ENCODE data around the gene CEACAM1.
"Not testable (repeated sequence)": the region's sequence is repeated elsewhere in the genome, so short reads cannot be mapped to it uniquely, and the experiment has no call there.

CEACAM1 gene

GRCh38 chr19:42547929-42548328, 19.6 kb upstream of the CEACAM1 start:
- DNase-seq: no peak

GRCh38 chr19:42546831-42547500, 18.7 kb upstream of the CEACAM1 start:
- no peak for DNase-seq

- DNase-seq: no peak
Observed at GRCh38 chr19:42544146-42544545, 15.9 kb upstream of the CEACAM1 start.

DNA sequence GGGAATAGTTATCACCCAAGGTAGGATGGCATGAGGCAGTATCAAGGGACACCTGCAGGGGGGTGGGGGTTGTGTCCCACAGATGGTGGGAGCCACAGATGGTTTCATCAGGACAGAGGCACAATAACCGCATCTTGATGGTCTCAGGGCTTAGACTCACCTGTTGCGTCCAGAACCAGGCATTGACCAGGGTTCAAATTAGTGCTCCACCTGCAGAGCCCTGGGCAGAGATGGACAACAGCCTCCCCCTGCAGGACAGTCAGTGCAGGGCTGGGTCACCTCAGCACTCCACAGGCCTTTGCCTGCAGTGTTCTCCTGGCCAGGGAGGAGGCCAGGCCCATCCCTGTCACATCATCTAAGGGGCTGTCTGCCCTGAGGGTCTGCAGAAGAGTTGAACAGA, 14.5 kb upstream of the CEACAM1 start:
- no peak for DNase-seq

GRCh38 chr19:42540071-42540553, 11.8 kb upstream of the CEACAM1 start:
- peak; percentile 18 for DNase-seq

- DNase-seq: no peak
Observed at GRCh38 chr19:42538841-42539709, 10.8 kb upstream of the CEACAM1 start.

GRCh38 chr19:42535276-42535675, 7.0 kb upstream of the CEACAM1 start:
- DNase-seq: not testable (repeated sequence)

GRCh38 chr19:42534391-42534790, 6.1 kb upstream of the CEACAM1 start:
- no peak for DNase-seq

DNA sequence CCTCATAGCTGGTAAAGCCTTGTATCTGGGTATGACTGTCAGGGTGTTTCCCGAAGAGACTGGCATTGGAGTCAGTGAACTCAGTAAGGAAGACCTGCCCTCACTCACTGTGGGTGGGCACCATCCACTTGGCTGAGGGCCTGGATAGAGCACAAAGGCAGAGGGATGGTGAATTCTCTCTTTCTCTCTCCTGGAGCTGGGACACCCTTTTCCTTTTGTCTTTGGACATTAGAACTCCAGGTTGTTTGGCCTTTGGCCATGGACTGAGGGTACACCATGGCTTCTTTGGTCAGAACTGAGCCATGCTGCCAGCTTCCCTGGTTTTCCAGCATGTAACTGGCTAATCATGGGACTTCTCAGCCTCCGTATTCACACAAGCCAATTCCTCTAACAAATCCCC, 4.6 kb upstream of the CEACAM1 start:
- DNase-seq: no peak

DNA sequence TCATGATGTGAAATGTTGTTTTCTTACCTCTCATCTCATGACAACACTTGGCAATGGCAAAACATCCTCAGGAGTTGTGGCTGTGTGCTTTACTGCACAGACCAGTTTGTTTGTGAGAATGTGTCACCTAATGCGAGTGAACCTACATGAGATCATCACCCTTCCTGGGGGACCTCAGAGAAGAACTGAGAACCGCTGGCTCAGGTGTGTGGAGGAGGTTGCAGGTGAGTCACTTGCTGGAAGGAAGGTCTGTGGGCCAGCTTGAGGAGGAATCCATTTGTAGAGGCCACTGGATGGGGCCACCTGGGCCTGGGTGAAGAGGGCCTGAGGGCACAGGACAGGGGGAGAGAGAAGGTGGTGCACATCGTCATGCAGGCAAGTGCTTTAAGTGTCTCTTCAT, 3.0 kb upstream of the CEACAM1 start:
- DNase-seq: no peak

DNA sequence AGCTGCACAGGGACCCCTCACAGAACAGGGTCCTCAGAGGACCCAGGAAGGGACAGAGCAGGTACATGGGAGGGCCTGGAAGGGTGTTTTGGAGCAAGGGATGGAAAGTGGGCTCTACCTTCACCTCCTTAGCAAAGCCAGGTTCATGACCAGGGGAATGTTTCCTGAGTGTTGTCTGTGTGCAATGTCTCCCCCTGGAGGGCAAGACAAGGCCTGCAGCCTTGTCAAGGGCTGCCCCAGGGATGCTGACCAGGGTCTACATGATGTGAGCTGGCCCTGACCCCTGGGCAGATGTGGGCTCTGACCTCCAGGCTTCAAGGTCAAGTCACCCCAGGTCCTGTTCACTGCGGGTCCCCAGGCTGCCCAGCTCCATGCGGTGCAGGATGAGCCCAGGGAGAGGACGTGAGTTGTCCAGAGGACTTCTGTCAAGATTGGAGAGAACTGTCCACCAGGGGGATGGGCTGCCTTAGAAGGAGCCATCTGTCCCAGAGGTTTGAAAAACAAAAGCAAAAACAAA, 1.0 kb upstream of the CEACAM1 start:
- DNase-seq: peak; percentile 2

- DNase-seq: no peak
Observed at GRCh38 chr19:42524943-42525342, 3.3 kb downstream of the CEACAM1 start.

DNA sequence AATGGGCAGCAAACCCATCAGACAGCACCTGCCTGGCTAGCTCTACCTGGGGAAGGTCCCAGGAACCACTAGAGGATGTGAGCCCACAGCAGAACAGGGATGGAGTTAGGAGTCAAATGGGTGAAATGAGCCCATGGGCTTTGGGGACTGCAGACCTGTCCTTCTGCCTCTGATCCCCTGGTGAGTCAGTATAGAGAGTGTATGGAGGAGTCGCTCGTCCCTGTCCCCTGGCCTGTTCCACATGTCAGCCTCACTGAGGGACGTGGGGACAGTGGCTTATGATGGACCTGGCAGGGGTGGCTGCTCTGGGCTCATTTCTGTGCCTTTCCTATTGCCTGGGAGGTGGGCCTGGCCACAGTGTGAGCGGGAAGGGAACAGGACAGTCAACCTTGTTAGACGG, 4.0 kb downstream of the CEACAM1 start:
- no peak for DNase-seq

DNA sequence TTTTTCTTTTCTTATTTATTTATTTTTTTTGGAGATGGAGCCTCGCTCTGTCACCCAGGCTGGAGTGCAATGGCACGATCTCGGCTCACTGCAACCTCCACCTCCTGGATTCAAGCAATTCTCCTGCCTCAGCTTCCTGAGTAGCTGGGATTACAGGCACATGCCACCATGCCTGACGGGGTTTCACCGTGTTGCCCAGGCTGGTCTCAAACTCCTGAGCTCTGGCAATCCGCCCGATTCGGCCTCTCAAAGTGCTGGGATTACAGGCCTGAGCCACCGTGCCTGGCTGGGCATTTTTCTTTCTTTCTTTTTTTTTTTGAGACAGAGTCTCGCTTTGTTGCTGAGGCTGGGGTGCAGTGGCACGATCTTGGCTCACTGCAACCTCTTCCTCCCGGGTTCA, 6.0 kb downstream of the CEACAM1 start:
- DNase-seq: not testable (repeated sequence)

DNA sequence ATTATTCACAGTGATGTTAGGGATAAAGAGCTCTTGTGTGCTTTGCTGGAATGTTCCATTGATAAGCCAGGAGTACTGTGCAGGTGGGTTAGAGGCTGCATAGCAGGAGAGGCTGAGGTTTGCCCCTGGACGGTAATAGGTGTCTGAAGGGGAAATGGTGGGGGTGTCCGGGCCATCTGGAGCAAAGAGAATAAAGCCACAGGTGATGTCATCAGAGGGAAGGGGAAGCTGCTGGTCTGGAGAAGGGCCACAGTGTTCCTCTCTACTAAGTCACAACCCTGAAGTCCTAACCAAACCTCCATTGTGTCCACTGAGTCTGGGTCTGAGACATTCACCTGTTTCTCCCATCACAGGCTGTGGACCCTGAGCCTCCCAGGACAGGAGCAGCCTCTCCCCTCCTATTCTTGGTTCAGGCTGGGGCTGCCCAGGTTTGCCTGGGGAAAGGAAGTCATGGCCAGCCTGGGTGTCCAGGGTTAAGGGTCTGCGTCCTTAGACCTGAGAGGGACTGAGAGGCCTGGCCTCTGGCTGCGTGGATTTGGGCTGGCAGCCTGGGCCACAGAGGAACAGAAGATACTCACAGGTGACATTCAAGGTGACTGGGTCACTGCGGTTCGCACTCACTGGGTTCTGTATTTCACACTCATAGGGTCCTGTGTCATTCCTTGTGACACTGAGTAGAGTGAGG, 6.8 kb downstream of the CEACAM1 start:
- no peak for DNase-seq

- no peak for DNase-seq
Observed at GRCh38 chr19:42519108-42519507, 9.2 kb downstream of the CEACAM1 start.

DNA sequence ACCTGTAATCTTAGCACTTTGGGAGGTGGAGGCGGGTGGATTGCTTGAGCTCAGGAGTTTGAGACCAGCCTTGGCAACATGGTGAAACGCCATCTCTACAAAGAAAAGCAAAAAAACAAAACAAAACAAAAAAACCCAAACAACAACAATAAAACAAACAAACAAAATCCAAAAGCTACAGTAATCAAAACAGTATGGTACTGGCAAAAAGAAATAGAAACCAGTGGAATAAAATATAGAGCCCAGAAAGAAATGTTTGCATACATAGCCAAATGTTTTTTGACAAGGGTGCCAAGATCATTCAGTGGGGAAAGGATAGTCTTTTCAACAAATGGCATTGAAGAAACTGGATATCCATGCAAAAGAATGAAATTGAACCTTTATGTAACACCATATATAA, 11.5 kb downstream of the CEACAM1 start:
- no peak for DNase-seq

DNA sequence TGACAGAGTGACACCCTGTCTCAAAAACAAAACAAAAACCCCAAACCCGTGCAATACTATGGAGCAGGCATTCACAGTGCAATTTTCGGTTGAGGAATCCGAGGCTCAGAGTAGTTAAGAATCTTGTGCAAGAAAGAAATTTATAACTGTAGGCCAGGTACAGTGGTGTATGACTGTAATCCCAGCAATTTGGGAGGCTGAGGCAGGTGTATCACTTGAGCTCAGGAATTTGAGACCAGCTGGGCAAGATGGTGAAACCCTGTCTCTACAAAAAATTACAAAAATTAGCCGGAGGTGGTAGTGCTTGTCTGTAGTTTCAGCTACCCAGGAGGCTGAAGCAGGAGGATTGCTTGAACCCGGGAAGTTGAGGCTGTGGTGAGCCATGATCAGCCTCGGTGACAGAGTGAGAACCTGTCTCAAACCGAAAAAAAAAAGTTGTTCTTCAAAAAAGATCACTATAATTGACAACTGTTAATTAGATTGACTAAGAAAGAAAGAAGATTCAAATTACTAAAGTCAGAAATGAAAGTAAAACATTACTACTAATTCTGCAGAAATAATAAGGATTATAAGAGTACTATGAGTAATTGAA, 12.9 kb downstream of the CEACAM1 start:
- DNase-seq: no peak

GRCh38 chr19:42514449-42514848, 13.8 kb downstream of the CEACAM1 start:
- no peak for DNase-seq

- no peak for DNase-seq
Observed at GRCh38 chr19:42512743-42513304, 15.5 kb downstream of the CEACAM1 start.

GRCh38 chr19:42512130-42512636, 16.1 kb downstream of the CEACAM1 start:
- no peak for DNase-seq

DNA sequence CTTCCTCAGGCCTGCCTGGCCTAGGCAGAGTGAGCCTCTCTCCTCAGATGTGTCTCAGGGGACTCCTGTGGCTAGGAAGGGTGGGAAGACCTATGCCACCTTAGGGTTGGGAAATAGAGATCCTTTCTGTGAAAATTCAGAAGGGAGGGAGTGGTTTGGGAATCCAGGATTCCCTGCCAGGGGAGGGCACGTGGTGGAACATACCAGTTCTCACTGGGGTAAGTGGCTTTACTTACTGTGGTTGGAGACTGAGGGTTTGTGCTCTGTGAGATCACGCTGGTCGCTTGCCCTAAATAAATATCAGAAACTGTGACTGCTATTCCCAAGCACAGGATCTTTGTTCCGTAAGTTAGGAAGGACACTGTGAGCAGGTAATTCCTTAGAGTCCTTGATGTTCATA, 16.9 kb downstream of the CEACAM1 start:
- DNase-seq: no peak

All from NCI-H1105 (cell line).